IMR-90 (cell line): ENCODE measurements around the gene ETS1. TPM values are rescaled to one million over a fixed set of nuclear protein-coding genes. Genes with fewer than 3 reads are reported as not detected.

Experiments
- ATAC-seq: fragments of 200-7000 bp; cut with Tn5 transposase; 2 replicates; pipeline ENCODE4 v1.9.1; 2020; ENCODE audit warnings: low read depth, mild to moderate bottlenecking, moderate library complexity
- BruUV-seq: library from RNA; stranded (reverse); fragments of 400-500 nt; replicated peaks from 2 replicates; lab custom pipeline; 2021; lab: Mats Ljungman, UMichigan
- CTCF ChIA-PET: fragments of 300-600 bp; formaldehyde crosslinking; extraction: SDS; loops from one replicate; lab custom pipeline; 2021; ENCODE audit warnings: antibody characterized with exemption; lab: Yijun Ruan, JAX
- POLR2A ChIA-PET: fragments of 300-600 bp; sonication (Branson Sonifier 250); formaldehyde crosslinking; loops from one replicate; lab custom pipeline; 2022; ENCODE audit warnings: antibody characterized with exemption; ENCODE audit not compliant: unreplicated experiment; lab: Charles Lee
- DNase-seq: peaks from one replicate; pipeline ENCODE4 v3.0.0; 2013
- H2AFZ ChIP-seq: replicated peaks from 2 replicates; pipeline ENCODE3; 2013; ENCODE audit warnings: low read length, mild to moderate bottlenecking; ENCODE audit not compliant: poor library complexity
- H2AK5ac ChIP-seq: 2 replicates; pipeline ENCODE4 v1.6.1; 2013; ENCODE audit warnings: low read depth, low read length, inconsistent platforms
- H2AK9ac ChIP-seq: replicated peaks from 2 replicates; pipeline ENCODE3; 2013; ENCODE audit warnings: mild to moderate bottlenecking, low read depth, low read length, moderate library complexity; ENCODE audit not compliant: poor library complexity
- H2BK120ac ChIP-seq: 2 replicates; pipeline ENCODE4 v1.6.1; 2013; ENCODE audit warnings: low read depth, low read length, inconsistent platforms
- H2BK15ac ChIP-seq: 3 replicates; pipeline ENCODE4 v1.6.1; 2013; ENCODE audit warnings: low read depth, low read length, inconsistent platforms
- H2BK20ac ChIP-seq: 2 replicates; pipeline ENCODE4 v1.6.1; 2013; ENCODE audit warnings: low read depth, mild to moderate bottlenecking, inconsistent platforms, low read length, moderate library complexity
- H2BK5ac ChIP-seq: 2 replicates; pipeline ENCODE4 v1.6.1; 2013; ENCODE audit warnings: mild to moderate bottlenecking, low read depth, low read length, inconsistent platforms; ENCODE audit not compliant: poor library complexity, severe bottlenecking
- H3K14ac ChIP-seq: replicated peaks from 2 replicates; pipeline ENCODE4 v1.6.1; 2013; ENCODE audit warnings: low read depth, low read length, inconsistent platforms
- H3K18ac ChIP-seq: 2 replicates; pipeline ENCODE4 v1.6.1; 2013; ENCODE audit warnings: low read depth, low read length, control low read depth
- H3K23ac ChIP-seq: 2 replicates; pipeline ENCODE4 v1.6.1; 2013; ENCODE audit warnings: low read depth, low read length, inconsistent platforms
- H3K27ac ChIP-seq: 2 replicates; pipeline ENCODE4 v1.5.1; 2013; ENCODE audit warnings: mild to moderate bottlenecking, control low read depth, low read length; ENCODE audit not compliant: insufficient read depth
- H3K27me3 ChIP-seq: 2 replicates; pipeline ENCODE4 v1.6.1; 2013; ENCODE audit warnings: low read length; ENCODE audit not compliant: control insufficient read depth, insufficient read depth
- H3K36me3 ChIP-seq: 2 replicates; pipeline ENCODE4 v1.6.1; 2013; ENCODE audit warnings: low read length, mixed read lengths; ENCODE audit not compliant: control insufficient read depth, insufficient read depth
- H3K4ac ChIP-seq: 2 replicates; pipeline ENCODE4 v1.6.1; 2013; ENCODE audit warnings: low read depth, low read length, inconsistent platforms
- H3K4me1 ChIP-seq: 2 replicates; pipeline ENCODE4 v1.6.1; 2013; ENCODE audit warnings: low read length, mixed read lengths; ENCODE audit not compliant: control insufficient read depth, insufficient read depth
- H3K4me2 ChIP-seq: 2 replicates; pipeline ENCODE4 v1.6.1; 2013; ENCODE audit warnings: low read depth, mild to moderate bottlenecking, control low read depth, low read length, moderate library complexity
- H3K4me3 ChIP-seq: 2 replicates; pipeline ENCODE4 v1.5.1; 2013; ENCODE audit warnings: low read depth, mild to moderate bottlenecking, control low read depth, low read length, moderate library complexity; ENCODE audit not compliant: insufficient read depth
- H3K56ac ChIP-seq: 2 replicates; pipeline ENCODE4 v1.6.1; 2013; ENCODE audit warnings: low read length, inconsistent platforms; ENCODE audit not compliant: insufficient read depth; ENCODE audit errors: extremely low read depth
- H3K79me1 ChIP-seq, 2 experiments: 2 replicates each; pipeline ENCODE4 v1.6.1; 2013; ENCODE audit warnings: low read length in 2 of 2, inconsistent platforms in 1 of 2, low read depth in 1 of 2
- H3K9ac ChIP-seq: 2 replicates; pipeline ENCODE4 v1.6.1; 2013; ENCODE audit warnings: low read depth, low read length, control low read depth
- H3K9me1 ChIP-seq: 2 replicates; pipeline ENCODE4 v1.6.1; 2013; ENCODE audit warnings: low read length, inconsistent platforms; ENCODE audit not compliant: insufficient read depth
- H3K9me3 ChIP-seq: 2 replicates; pipeline ENCODE4 v1.6.1; 2013; ENCODE audit warnings: low read length; ENCODE audit not compliant: control insufficient read depth, insufficient read depth
- H4K20me1 ChIP-seq: 2 replicates; pipeline ENCODE4 v1.6.1; 2013; ENCODE audit warnings: low read length, inconsistent platforms; ENCODE audit not compliant: insufficient read depth
- H4K5ac ChIP-seq: 2 replicates; pipeline ENCODE4 v1.6.1; 2013; ENCODE audit warnings: mild to moderate bottlenecking, low read depth, low read length, control low read depth
- H4K8ac ChIP-seq, 2 experiments: 2 replicates each; pipeline ENCODE4 v1.6.1; 2013; ENCODE audit warnings: low read depth in 2 of 2, low read length in 2 of 2, control low read depth in 1 of 2, inconsistent platforms in 1 of 2
- H4K91ac ChIP-seq: 2 replicates; pipeline ENCODE4 v1.6.1; 2013; ENCODE audit warnings: low read depth, low read length, inconsistent platforms; ENCODE audit not compliant: insufficient read depth
- CEBPB ChIP-seq: IDR thresholded peaks from 2 replicates; pipeline ENCODE4 v1.6.1; 2012; ENCODE audit warnings: low read depth, low read length, improper control_type of control experiment
- FOS ChIP-seq: fragments of 150-350 bp; IDR thresholded peaks from 2 replicates; pipeline ENCODE4 v1.6.1; 2016; ENCODE audit warnings: low read depth, low read length
- RAD21 ChIP-seq: IDR thresholded peaks from 2 replicates; pipeline ENCODE4 v1.6.1; 2012; ENCODE audit warnings: low read length, improper control_type of control experiment
- RCOR1 ChIP-seq: IDR thresholded peaks from 2 replicates; pipeline ENCODE4 v1.6.1; 2012; ENCODE audit warnings: mild to moderate bottlenecking, low read length, improper control_type of control experiment; ENCODE audit not compliant: insufficient replicate concordance
- WGBS, 2 experiments: methylation state at CpG; one replicate each; pipeline versions ENCODE4 v1.1.5 to v1.1.7; 2013; ENCODE audit warnings: missing lambda C conversion rate in 2 of 2; ENCODE audit not compliant: insufficient read length in 1 of 2; ENCODE audit errors: extremely low coverage in 2 of 2; 5-methylcytosine and 5-hydroxymethylcytosine counted together
- dilution Hi-C: fragments of 300-500 bp; cut with HindIII; formaldehyde crosslinking; loops from one replicate; pipeline ENCODE4 v1.14.3; 2018; ENCODE audit warnings: low sequenced_read_pairs; ENCODE audit not compliant: unreplicated experiment
- in situ Hi-C: fragments of 300-500 bp; cut with MboI; formaldehyde crosslinking; loops from 3 replicates; pipeline ENCODE4 v1.14.3; 2019; ENCODE audit warnings: low sequenced_read_pairs, inconsistent platforms, mixed read lengths
- intact Hi-C: fragments of 100-400 bp; cut with micrococcal nuclease; formaldehyde crosslinking; loops from 2 replicates; pipeline ENCODE4 v1.10.0; 2022
- polyA plus RNA-seq, 3 experiments: library from polyadenylated mRNA; depleted of rRNA; stranded (reverse); fragments of >200 nt; gene quantifications; 2 replicates each; pipeline ENCODE4 v1.2.3, GENCODE V29; 2012; ENCODE audit warnings: low replicate concordance in 1 of 3
- total RNA-seq: library from RNA; depleted of rRNA; stranded (reverse); fragments of >200 nt; gene quantifications from 2 replicates; pipeline ENCODE4 v1.2.3, GENCODE V29; 2012
- TF ChIP-seq, protein P1 (sequence below): fragments of 150-350 bp; IDR thresholded peaks from 2 replicates; pipeline ENCODE4 v1.6.1; 2016; ENCODE audit warnings: low read depth, mild to moderate bottlenecking, low read length, moderate library complexity, borderline replicate concordance
- TF ChIP-seq, protein P2 (sequence below): fragments of 150-350 bp; IDR thresholded peaks from 2 replicates; pipeline ENCODE4 v1.6.1; 2017; ENCODE audit warnings: mild to moderate bottlenecking, antibody characterized with exemption, low read length, low read depth

The ETS1 gene
- total and polyA plus RNA-seq, 2 of the 4 experiments (the other 2 are of a cell fraction) = 41.2 to 56.3 TPM

DNA sequence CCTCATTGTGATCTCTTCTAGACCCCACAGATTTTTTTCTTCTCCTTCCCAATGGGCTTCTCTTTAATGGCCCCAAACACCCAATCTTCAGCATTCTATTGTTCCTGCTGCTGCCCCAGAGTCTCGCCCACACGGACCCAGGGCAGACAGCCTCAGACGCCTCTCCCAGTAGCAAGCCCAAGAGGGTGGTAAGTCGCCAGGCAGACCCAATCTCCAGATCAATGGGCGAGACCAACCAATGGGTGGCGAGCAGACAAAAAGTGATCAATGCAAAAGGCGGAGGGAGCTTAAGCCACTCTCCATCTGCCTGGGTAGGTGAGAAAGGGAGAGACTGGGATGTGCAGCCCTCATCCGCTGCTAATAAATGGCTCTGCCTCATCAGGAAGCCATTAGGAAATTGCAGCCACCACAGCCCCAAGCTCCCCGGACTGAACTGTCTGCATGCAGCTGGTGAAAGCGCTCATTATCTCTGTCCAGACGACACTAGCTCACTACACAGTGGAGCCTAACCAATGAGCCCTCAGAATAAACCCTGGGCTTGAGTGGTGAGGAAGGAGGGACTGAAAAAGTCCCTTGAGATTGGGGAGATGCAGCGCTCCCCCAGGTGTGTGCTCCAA, 81.8 kb downstream of the ETS1 start:
- H4K5ac ChIP-seq = no peak overlapping the region
- peaks cover 49% of the 10 kb centered on the region for H3K9me1 ChIP-seq
- no peak overlapping the region for H3K4me2 ChIP-seq
- H4K20me1 ChIP-seq = peaks cover 91% of the 10 kb centered on the region
- H3K23ac ChIP-seq = no peak overlapping the region
- H2AK5ac ChIP-seq = 0 out of 2 replicates have a peak overlapping the region, but pooled peaks have one; percentile 4
- H2BK20ac ChIP-seq = no peak overlapping the region
- no peak overlapping the region for H4K8ac ChIP-seq
- H3K4me3 ChIP-seq = no peak overlapping the region
- H2BK120ac ChIP-seq = 0 out of 2 replicates have a peak overlapping the region, but pooled peaks have one; percentile 6
- H3K9ac ChIP-seq = no peak overlapping the region
- TF ChIP-seq RAD21 = no peak
- TF ChIP-seq RCOR1 = no peak
- TF ChIP-seq, protein P1, sequence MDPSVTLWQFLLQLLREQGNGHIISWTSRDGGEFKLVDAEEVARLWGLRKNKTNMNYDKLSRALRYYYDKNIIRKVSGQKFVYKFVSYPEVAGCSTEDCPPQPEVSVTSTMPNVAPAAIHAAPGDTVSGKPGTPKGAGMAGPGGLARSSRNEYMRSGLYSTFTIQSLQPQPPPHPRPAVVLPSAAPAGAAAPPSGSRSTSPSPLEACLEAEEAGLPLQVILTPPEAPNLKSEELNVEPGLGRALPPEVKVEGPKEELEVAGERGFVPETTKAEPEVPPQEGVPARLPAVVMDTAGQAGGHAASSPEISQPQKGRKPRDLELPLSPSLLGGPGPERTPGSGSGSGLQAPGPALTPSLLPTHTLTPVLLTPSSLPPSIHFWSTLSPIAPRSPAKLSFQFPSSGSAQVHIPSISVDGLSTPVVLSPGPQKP = no peak
- TF ChIP-seq FOS = no peak
- TF ChIP-seq, protein P2, sequence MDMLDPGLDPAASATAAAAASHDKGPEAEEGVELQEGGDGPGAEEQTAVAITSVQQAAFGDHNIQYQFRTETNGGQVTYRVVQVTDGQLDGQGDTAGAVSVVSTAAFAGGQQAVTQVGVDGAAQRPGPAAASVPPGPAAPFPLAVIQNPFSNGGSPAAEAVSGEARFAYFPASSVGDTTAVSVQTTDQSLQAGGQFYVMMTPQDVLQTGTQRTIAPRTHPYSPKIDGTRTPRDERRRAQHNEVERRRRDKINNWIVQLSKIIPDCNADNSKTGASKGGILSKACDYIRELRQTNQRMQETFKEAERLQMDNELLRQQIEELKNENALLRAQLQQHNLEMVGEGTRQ = no peak
- TF ChIP-seq CEBPB = no peak
- ATAC-seq (no peak), DNase-seq (no peak)
- 100% methylated on average over 1 of the region's 12 CpGs; no CpG with 5 or more reads in 1 of the 2 experiments for WGBS, 2 experiments
- H3K27ac ChIP-seq = no peak overlapping the region
- no TSS peak for BruUV-seq
- no peak overlapping the region for H2AFZ ChIP-seq
- dilution Hi-C loops (no loop called here), in situ Hi-C loops (loop anchor here (25.0 kb wide), 1 partner anchor 468 kb away; no protein-coding TSS in a partner anchor), intact Hi-C loops (no loop called here)
- H3K4ac ChIP-seq = peak overlapping the region; percentile 6; the same call in 1 of the 2 replicates
- H2AK9ac ChIP-seq = peak overlapping the region; percentile 1
- H2BK5ac ChIP-seq = peak overlapping the region; percentile 88
- peaks cover 49% of the 10 kb centered on the region for H3K4me1 ChIP-seq
- no peaks in the 10 kb centered on the region for H3K27me3 ChIP-seq
- no peak overlapping the region for H3K56ac ChIP-seq
- peak overlapping the region; percentile 43 for H3K14ac ChIP-seq
- H4K91ac ChIP-seq = no peak overlapping the region
- CTCF ChIA-PET = interaction anchor here (1.2 kb wide), 1 partner anchor 246 kb away, joined by 3 read pairs; no protein-coding TSS in a partner anchor
- POLR2A ChIA-PET = no interaction called here
- H3K36me3 ChIP-seq = peaks cover 4% of the 10 kb centered on the region
- no peak overlapping the region for H3K18ac ChIP-seq
- no peak overlapping the region for H2BK15ac ChIP-seq
- H3K79me1 ChIP-seq = peaks cover 8 to 89% of the 10 kb centered on the region in 2 experiments; a peak in 3 of 4 replicates
- H3K9me3 ChIP-seq = no peaks in the 10 kb centered on the region
